ENCODE results near the gene KCNMA1. TPM values are rescaled to one million over a fixed set of nuclear protein-coding genes. Genes with fewer than 3 reads are reported as not detected.

Gene KCNMA1
- total and polyA plus RNA-seq, 2 donors (not counting 1 experiment from before 2014, with no cell fraction given), result 0.82 to 3.1 TPM

DNA sequence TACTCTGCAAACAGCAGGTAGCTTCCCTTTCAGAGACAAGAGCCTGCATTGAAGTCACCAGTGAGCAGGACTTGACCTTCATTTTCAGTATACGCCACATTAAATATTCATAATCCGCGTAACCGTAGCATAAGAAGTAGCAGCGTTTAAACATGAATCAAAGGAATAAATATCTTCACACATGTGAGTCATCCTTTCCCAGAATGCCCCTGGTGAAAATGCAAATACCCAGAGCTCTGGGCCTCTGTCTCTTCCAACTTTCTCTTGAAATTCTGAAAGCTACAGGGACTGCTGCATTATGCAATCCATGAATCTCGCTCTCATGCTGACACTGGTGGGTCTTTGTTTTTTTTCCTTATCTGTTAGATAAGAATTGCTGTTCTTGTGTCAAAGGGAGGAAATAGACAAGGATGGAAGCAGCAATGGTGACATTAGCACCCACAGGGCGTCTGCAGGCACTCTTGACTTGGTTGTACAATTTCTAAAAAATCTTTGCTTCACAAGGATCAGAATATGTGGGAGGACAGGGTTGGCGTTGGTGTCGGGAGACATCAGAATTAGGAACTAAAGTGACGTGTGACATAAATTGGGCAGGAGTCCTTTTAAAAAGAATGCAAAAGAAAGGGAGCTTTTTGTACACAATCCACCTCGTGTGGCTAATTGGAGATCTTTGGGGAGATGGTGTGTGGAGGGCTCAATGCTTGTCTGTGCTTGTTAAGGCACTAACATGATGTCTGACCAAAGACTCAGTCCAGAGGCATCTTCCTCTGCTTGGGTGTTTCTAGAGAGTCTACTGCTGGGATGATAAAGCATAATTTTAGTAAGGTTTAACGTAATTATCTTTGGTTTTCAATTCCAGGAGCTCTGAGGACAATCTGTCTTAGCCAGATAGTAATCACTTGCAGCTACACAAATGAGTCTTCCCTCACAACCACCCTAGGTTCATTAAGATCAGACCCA is 390.3 kb downstream of the KCNMA1 start:
- H3K27me3 ChIP-seq (replicated peaks in 1 of 4; ENCODE audit: control extremely low read depth in 1 of 4, control insufficient read depth in 3 of 4, insufficient read depth in 4 of 4, low read length in 3 of 4), result no peaks in the 10 kb centered on the region
- intact Hi-C loops (cut with micrococcal nuclease), result no loop called here
- H3K4me2 ChIP-seq (replicated peaks; ENCODE audit: low read depth, low read length, poor library complexity, severe bottlenecking), result no peak overlapping the region
- no peak overlapping the region for H3K27ac Mint-ChIP-seq
- H3K9me3 ChIP-seq (ENCODE audit: control extremely low read depth in 1 of 3, control insufficient read depth in 2 of 3, insufficient read depth in 1 of 3, low read length in 2 of 3), result no peaks in the 10 kb centered on the region
- ChIA-PET POLR2A (no interaction called here), CTCF (interaction anchor here (1.0 to 4.3 kb wide), 2 partner anchors 394 to 400 kb away, joined by 3 to 32 read pairs; no protein-coding TSS in a partner anchor)
- no peak for DNase-seq
- no peak for ATAC-seq (ENCODE audit: low read depth)
- no peak overlapping the region for H3K27ac ChIP-seq (ENCODE audit: low read length in 2 of 2)
- H3K9ac ChIP-seq (ENCODE audit: low read length), result no peak overlapping the region
- no peaks in the 10 kb centered on the region for H3K9me3 Mint-ChIP-seq (ENCODE audit: insufficient read depth)
- no peak overlapping the region for H3K4me3 ChIP-seq (ENCODE audit: control extremely low read depth in 1 of 5, extremely low read depth in 1 of 5, insufficient read depth in 1 of 5, low read depth in 2 of 5, low read length in 4 of 5)
- H4K20me1 ChIP-seq (ENCODE audit: control insufficient read depth, insufficient read depth, low read length, poor library complexity, severe bottlenecking), result no peaks in the 10 kb centered on the region
- H3K4me3 Mint-ChIP-seq, result no peak overlapping the region
- WGBS (ENCODE audit: insufficient coverage), result 94% methylated on average over 11 of the region's 12 CpGs
- no peaks in the 10 kb centered on the region for H3K36me3 ChIP-seq (replicated peaks in 1 of 2; ENCODE audit: control extremely low read depth in 1 of 2, control insufficient read depth in 1 of 2, extremely low read depth in 1 of 2, insufficient read depth in 2 of 2, low read length in 1 of 2)
- no peaks in the 10 kb centered on the region for H3K27me3 Mint-ChIP-seq
- TF ChIP-seq, protein P1, sequence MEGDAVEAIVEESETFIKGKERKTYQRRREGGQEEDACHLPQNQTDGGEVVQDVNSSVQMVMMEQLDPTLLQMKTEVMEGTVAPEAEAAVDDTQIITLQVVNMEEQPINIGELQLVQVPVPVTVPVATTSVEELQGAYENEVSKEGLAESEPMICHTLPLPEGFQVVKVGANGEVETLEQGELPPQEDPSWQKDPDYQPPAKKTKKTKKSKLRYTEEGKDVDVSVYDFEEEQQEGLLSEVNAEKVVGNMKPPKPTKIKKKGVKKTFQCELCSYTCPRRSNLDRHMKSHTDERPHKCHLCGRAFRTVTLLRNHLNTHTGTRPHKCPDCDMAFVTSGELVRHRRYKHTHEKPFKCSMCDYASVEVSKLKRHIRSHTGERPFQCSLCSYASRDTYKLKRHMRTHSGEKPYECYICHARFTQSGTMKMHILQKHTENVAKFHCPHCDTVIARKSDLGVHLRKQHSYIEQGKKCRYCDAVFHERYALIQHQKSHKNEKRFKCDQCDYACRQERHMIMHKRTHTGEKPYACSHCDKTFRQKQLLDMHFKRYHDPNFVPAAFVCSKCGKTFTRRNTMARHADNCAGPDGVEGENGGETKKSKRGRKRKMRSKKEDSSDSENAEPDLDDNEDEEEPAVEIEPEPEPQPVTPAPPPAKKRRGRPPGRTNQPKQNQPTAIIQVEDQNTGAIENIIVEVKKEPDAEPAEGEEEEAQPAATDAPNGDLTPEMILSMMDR (IDR thresholded peaks at IDR 0.05), result no peak
- no peaks in the 10 kb centered on the region for H3K79me2 ChIP-seq (ENCODE audit: control insufficient read depth, insufficient read depth, low read length)
- H2AFZ ChIP-seq (ENCODE audit: insufficient read depth, low read depth, low read length, poor library complexity, severe bottlenecking), result no peak overlapping the region
- H3K4me1 ChIP-seq (ENCODE audit: control insufficient read depth in 2 of 2, insufficient read depth in 2 of 2, low read length in 2 of 2), result no peaks in the 10 kb centered on the region
- peaks cover 3% of the 10 kb centered on the region for H3K4me1 Mint-ChIP-seq

- Mint-ChIP-seq H3K27ac (no peak overlapping the region), H3K27me3 (no peaks in the 10 kb centered on the region), H3K9me3 (ENCODE audit: insufficient read depth) (no peaks in the 10 kb centered on the region), H3K4me3 (no peak overlapping the region), H3K4me1 (peaks cover 3% of the 10 kb centered on the region)
- POLR2A ChIA-PET, result no interaction called here
- H2AFZ ChIP-seq (ENCODE audit: insufficient read depth, low read depth, low read length, poor library complexity, severe bottlenecking), result no peak overlapping the region
- H3K9me3 ChIP-seq (ENCODE audit: control extremely low read depth in 1 of 3, control insufficient read depth in 2 of 3, insufficient read depth in 1 of 3, low read length in 2 of 3), result no peaks in the 10 kb centered on the region
- no CpG with 5 or more reads among the region's 1 CpG for WGBS (ENCODE audit: insufficient coverage)
- TF ChIP-seq, protein P1 (IDR thresholded peaks at IDR 0.05), result no peak
- no peak for TF ChIP-seq EZH2 (IDR thresholded peaks at IDR 0.05; ENCODE audit: borderline replicate concordance, insufficient read depth, low read depth, low read length, poor library complexity, severe bottlenecking)
- CTCF ChIA-PET, result interaction anchor here (1.6 kb wide), 1 partner anchor 80 kb away, joined by 3 read pairs; no protein-coding TSS in a partner anchor
- no peaks in the 10 kb centered on the region for H3K27me3 ChIP-seq (replicated peaks in 1 of 4; ENCODE audit: control extremely low read depth in 1 of 4, control insufficient read depth in 3 of 4, insufficient read depth in 4 of 4, low read length in 3 of 4)
- H3K79me2 ChIP-seq (ENCODE audit: control insufficient read depth, insufficient read depth, low read length), result no peaks in the 10 kb centered on the region
- no peak overlapping the region for H3K9ac ChIP-seq (ENCODE audit: low read length)
- H3K27ac ChIP-seq (ENCODE audit: low read length in 2 of 2), result no peak overlapping the region
- H3K36me3 ChIP-seq (replicated peaks in 1 of 2; ENCODE audit: control extremely low read depth in 1 of 2, control insufficient read depth in 1 of 2, extremely low read depth in 1 of 2, insufficient read depth in 2 of 2, low read length in 1 of 2), result no peaks in the 10 kb centered on the region
- no peak overlapping the region for H3K4me3 ChIP-seq (ENCODE audit: control extremely low read depth in 1 of 5, extremely low read depth in 1 of 5, insufficient read depth in 1 of 5, low read depth in 2 of 5, low read length in 4 of 5)
- no peaks in the 10 kb centered on the region for H4K20me1 ChIP-seq (ENCODE audit: control insufficient read depth, insufficient read depth, low read length, poor library complexity, severe bottlenecking)
- DNase-seq (no peak), ATAC-seq (ENCODE audit: low read depth) (no peak)
- no peak overlapping the region for H3K4me2 ChIP-seq (replicated peaks; ENCODE audit: low read depth, low read length, poor library complexity, severe bottlenecking)
- H3K4me1 ChIP-seq (ENCODE audit: control insufficient read depth in 2 of 2, insufficient read depth in 2 of 2, low read length in 2 of 2), result no peaks in the 10 kb centered on the region
- intact Hi-C loops (cut with micrococcal nuclease), result no loop called here
Observed at GRCh38 chr10:77245953-77246352, 391.7 kb downstream of the KCNMA1 start.

All from B cell (primary cell).